K562 (cell line): ENCODE measurements around the gene PGP.
A peak's percentile ranks its signal among the peaks of the same experiment; 100 is the strongest.

Experiments used
- CTCF ChIP-seq, 3 experiments: IDR thresholded peaks in 2 of 3; conservative IDR thresholded peaks in 1 of 3; 2 replicates each; pipeline ENCODE4 v1.5.1; 2011 to 2012; ENCODE audit warnings: low read length in 3 of 3, mild to moderate bottlenecking in 3 of 3, control low read depth in 2 of 3, improper control_type of control experiment in 1 of 3, inconsistent platforms in 1 of 3, low read depth in 1 of 3, mixed read lengths in 1 of 3, moderate library complexity in 1 of 3; ENCODE audit not compliant: insufficient read depth in 2 of 3
- GABPA ChIP-seq: fragments of 200-800 bp; sonication (Bioruptor generic); conservative IDR thresholded peaks from 2 replicates; pipeline ENCODE4 v1.6.1; 2016; ENCODE audit warnings: low read depth, missing genetic modification characterization, missing compliant biosample characterization
- MCM2 ChIP-seq: fragments of 450-650 bp; IDR thresholded peaks from 2 replicates; pipeline ENCODE4 v1.6.1; 2017; ENCODE audit warnings: low read depth, mild to moderate bottlenecking
- MEF2A ChIP-seq: IDR thresholded peaks from 2 replicates; pipeline ENCODE4 v1.6.1; 2011; ENCODE audit warnings: low read depth, mild to moderate bottlenecking, low read length, moderate library complexity; ENCODE audit not compliant: control insufficient read depth
- POLR2A ChIP-seq: fragments of 450-650 bp; conservative IDR thresholded peaks from 2 replicates; pipeline ENCODE4 v1.6.1; 2016
- SRF ChIP-seq, 2 experiments: fragments of 250-450, 450-650 bp in 1 of 2; sonication (Bioruptor Pico) in 1 of 2; sonication (generic) in 1 of 2; formaldehyde crosslinking; IDR thresholded peaks; 2 replicates each; pipeline versions ENCODE4 v1.5.0 to v1.5.1; 2020 to 2022; ENCODE audit warnings: mild to moderate bottlenecking in 1 of 2, missing genetic modification reagents in 1 of 2

- TF ChIP-seq POLR2A (no peak; the same call in 1 of the 2 replicates), MEF2A (no peak), SRF (CRISPR knock-in tag; IDR thresholded peaks at IDR 0.05) (no peak), GABPA (tag) (no peak), MCM2 (no peak), CTCF (IDR thresholded peaks at IDR 0.05 in 2 of 3, conservative IDR thresholded peaks at IDR 0.05 in 1 of 3; ENCODE audit: insufficient read depth in 2 of 3, low read depth in 1 of 3, low read length in 3 of 3) (peak in 1 of 3 experiments; percentile 28; a peak in 1 of 6 replicates)
Observed at GRCh38 chr16:2178321-2179106, 36.1 kb downstream of the PGP start.
